Cardiac atrium fibroblast (primary cell): ENCODE data around the gene HELLS. TPM values are rescaled to one million over a fixed set of nuclear protein-coding genes. Genes with fewer than 3 reads are reported as not detected.

ENCODE experiments used
- total RNA-seq: library from RNA; depleted of rRNA; stranded (reverse); fragments of >200 nt; gene quantifications from 2 replicates; pipeline ENCODE4 v1.2.3, GENCODE V29; 2015

The HELLS gene
- total RNA-seq: 7.8 and 20.9 TPM in 2 replicates

GRCh38 chr10:94545391-94546048 lies at the start of gene HELLS:
TSS of gene HELLS (plus strand) at chr10:94545788. CDS start at chr10:94545922, 134 bp downstream.

Other genes with a start within 250 kb of the HELLS start
- 10.7 and 14.7 TPM in 2 replicates for gene NOC3L, start 182.8 kb upstream of the HELLS start, total RNA-seq
- gene TBC1D12, start 143.2 kb upstream of the HELLS start, total RNA-seq: 5.1 and 6.8 TPM in 2 replicates
- gene CYP2C18, start 137.9 kb downstream of the HELLS start, total RNA-seq: not detected in 2 replicates
- not detected in 2 replicates for gene CYP2C19, start 216.9 kb downstream of the HELLS start, total RNA-seq